OCI-LY7 (cell line): Measurements from ENCODE around the gene NXPE2. TPM values are rescaled to one million over a fixed set of nuclear protein-coding genes. Genes with fewer than 3 reads are reported as not detected.

Experiments
- BruUV-seq: library from RNA; stranded (reverse); fragments of 400-500 nt; replicated peaks from 2 replicates; lab custom pipeline; 2021; lab: Mats Ljungman, UMichigan
- CTCF ChIA-PET: fragments of 300-600 bp; sonication (Branson Sonifier 250); formaldehyde crosslinking; loops from one replicate; lab custom pipeline; 2022; ENCODE audit warnings: antibody characterized with exemption; ENCODE audit not compliant: unreplicated experiment; lab: Charles Lee
- POLR2A ChIA-PET: fragments of 300-600 bp; sonication (Branson Sonifier 250); formaldehyde crosslinking; loops from one replicate; lab custom pipeline; 2022; ENCODE audit warnings: antibody characterized with exemption; lab: Charles Lee
- DNase-seq: peaks from one replicate; pipeline ENCODE4 v3.0.0-alpha.2; 2015; ENCODE audit warnings: low spot score
- H2AFZ ChIP-seq: fragments of 200-600 bp; sonication (generic), shearing (Covaris generic); 2 replicates; pipeline ENCODE4 v1.6.1; 2014; ENCODE audit warnings: mild to moderate bottlenecking, antibody characterized with exemption, low read length, moderate library complexity
- H3K27ac ChIP-seq: fragments of 200-600 bp; sonication (generic); 2 replicates; pipeline ENCODE4 v1.5.1; 2014; ENCODE audit warnings: mixed run types, low read depth, mild to moderate bottlenecking, moderate library complexity, low read length, inconsistent platforms; ENCODE audit not compliant: poor library complexity, severe bottlenecking
- H3K36me3 ChIP-seq: fragments of 200-600 bp; sonication (generic); 2 replicates; pipeline ENCODE4 v1.6.1; 2014; ENCODE audit warnings: mild to moderate bottlenecking, antibody characterized with exemption, low read length, moderate library complexity, mixed read lengths; ENCODE audit not compliant: insufficient read depth
- H3K4me1 ChIP-seq: fragments of 200-600 bp; sonication (generic); 2 replicates; pipeline ENCODE4 v1.5.1; 2014; ENCODE audit warnings: mild to moderate bottlenecking, low read length; ENCODE audit not compliant: insufficient read depth, poor library complexity, severe bottlenecking
- H3K4me2 ChIP-seq: fragments of 200-600 bp; sonication (generic); 2 replicates; pipeline ENCODE4 v1.6.1; 2014; ENCODE audit warnings: mild to moderate bottlenecking, low read length
- H3K4me3 ChIP-seq: fragments of 200-600 bp; sonication (generic); 2 replicates; pipeline ENCODE4 v1.5.1; 2014; ENCODE audit warnings: mild to moderate bottlenecking, low read depth, low read length; ENCODE audit not compliant: poor library complexity, severe bottlenecking
- H3K79me2 ChIP-seq: fragments of 200-600 bp; sonication (generic); 2 replicates; pipeline ENCODE4 v1.6.1; 2016; ENCODE audit warnings: low read depth, mild to moderate bottlenecking, low read length, moderate library complexity, mixed read lengths; ENCODE audit not compliant: insufficient read depth
- H3K9me2 ChIP-seq: fragments of 200-600 bp; sonication (generic); 2 replicates; pipeline ENCODE4 v1.6.1; 2016; ENCODE audit warnings: mild to moderate bottlenecking, low read length, mixed read lengths; ENCODE audit not compliant: insufficient read depth
- H3K9me3 ChIP-seq: fragments of 200-600 bp; sonication (generic); 2 replicates; pipeline ENCODE4 v1.6.1; 2014; ENCODE audit warnings: mild to moderate bottlenecking, mixed run types, low read length, mixed read lengths
- H4K20me1 ChIP-seq: fragments of 200-600 bp; sonication (generic); 2 replicates; pipeline ENCODE4 v1.6.1; 2014; ENCODE audit warnings: mild to moderate bottlenecking, antibody characterized with exemption, low read length, moderate library complexity, mixed read lengths; ENCODE audit not compliant: insufficient read depth
- EZH2phosphoT487 ChIP-seq: fragments of 200-600 bp; sonication (generic); IDR thresholded peaks from 2 replicates; pipeline ENCODE4 v1.6.1; 2018; ENCODE audit warnings: low read depth, borderline replicate concordance, mild to moderate bottlenecking, mixed run types, antibody characterized with exemption, low read length, moderate library complexity, mixed read lengths
- intact Hi-C: fragments of 100-400 bp; cut with micrococcal nuclease; formaldehyde crosslinking; loops from one replicate; pipeline ENCODE4 v1.10.0; 2022; ENCODE audit not compliant: unreplicated experiment
- total RNA-seq, 2 experiments: library from RNA; depleted of rRNA in 1 of 2; stranded (reverse); fragments of >200 nt in 1 of 2; shearing (Covaris generic) in 1 of 2; gene quantifications; 2 replicates each; pipeline ENCODE4 v1.2.3, GENCODE V29; 2014 to 2022
- TF ChIP-seq, protein P1 (sequence below): fragments of 200-600 bp; sonication (generic); conservative IDR thresholded peaks from 2 replicates; pipeline ENCODE4 v1.5.1; 2014; ENCODE audit warnings: mild to moderate bottlenecking, antibody characterized with exemption, low read length, moderate library complexity, mixed read lengths

The NXPE2 gene
- total RNA-seq, 2 experiments from 2014 or later: not detected

- TF ChIP-seq, protein P1, sequence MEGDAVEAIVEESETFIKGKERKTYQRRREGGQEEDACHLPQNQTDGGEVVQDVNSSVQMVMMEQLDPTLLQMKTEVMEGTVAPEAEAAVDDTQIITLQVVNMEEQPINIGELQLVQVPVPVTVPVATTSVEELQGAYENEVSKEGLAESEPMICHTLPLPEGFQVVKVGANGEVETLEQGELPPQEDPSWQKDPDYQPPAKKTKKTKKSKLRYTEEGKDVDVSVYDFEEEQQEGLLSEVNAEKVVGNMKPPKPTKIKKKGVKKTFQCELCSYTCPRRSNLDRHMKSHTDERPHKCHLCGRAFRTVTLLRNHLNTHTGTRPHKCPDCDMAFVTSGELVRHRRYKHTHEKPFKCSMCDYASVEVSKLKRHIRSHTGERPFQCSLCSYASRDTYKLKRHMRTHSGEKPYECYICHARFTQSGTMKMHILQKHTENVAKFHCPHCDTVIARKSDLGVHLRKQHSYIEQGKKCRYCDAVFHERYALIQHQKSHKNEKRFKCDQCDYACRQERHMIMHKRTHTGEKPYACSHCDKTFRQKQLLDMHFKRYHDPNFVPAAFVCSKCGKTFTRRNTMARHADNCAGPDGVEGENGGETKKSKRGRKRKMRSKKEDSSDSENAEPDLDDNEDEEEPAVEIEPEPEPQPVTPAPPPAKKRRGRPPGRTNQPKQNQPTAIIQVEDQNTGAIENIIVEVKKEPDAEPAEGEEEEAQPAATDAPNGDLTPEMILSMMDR: peak; percentile 88
- no peak for TF ChIP-seq EZH2phosphoT487
- intact Hi-C loops: loop anchor here (5.0 kb wide), 2 partner anchors 583 to 1538 kb away; no protein-coding TSS in a partner anchor
Observed at GRCh38 chr11:114738954-114739353, 60.6 kb downstream of the NXPE2 start.

GRCh38 chr11:114745150-114745671 lies 66.9 kb downstream of the NXPE2 start:
- intact Hi-C loops: no loop called here
- no peak overlapping the region for H2AFZ ChIP-seq
- no peaks in the 10 kb centered on the region for H3K9me3 ChIP-seq
- CTCF ChIA-PET: no interaction called here
- no TSS peak for BruUV-seq
- H4K20me1 ChIP-seq: no peaks in the 10 kb centered on the region
- POLR2A ChIA-PET: interaction anchor here (1.2 kb wide), 1 partner anchor 11 kb away, joined by 5 read pairs; no protein-coding TSS in a partner anchor
- no peaks in the 10 kb centered on the region for H3K36me3 ChIP-seq
- no peaks in the 10 kb centered on the region for H3K4me1 ChIP-seq
- no peaks in the 10 kb centered on the region for H3K9me2 ChIP-seq
- DNase-seq: no peak
- no peak overlapping the region for H3K27ac ChIP-seq
- no peak for TF ChIP-seq EZH2phosphoT487
- TF ChIP-seq, protein P1: no peak
- no peak overlapping the region for H3K4me2 ChIP-seq
- H3K79me2 ChIP-seq: no peaks in the 10 kb centered on the region
- no peak overlapping the region for H3K4me3 ChIP-seq

More at GRCh38 chr11:114738954-114739353, 60.6 kb downstream of the NXPE2 start:
- Histone ChIP-seq H4K20me1 (no peaks in the 10 kb centered on the region), H2AFZ (no peak overlapping the region), H3K9me2 (no peaks in the 10 kb centered on the region), H3K27ac (no peak overlapping the region), H3K36me3 (no peaks in the 10 kb centered on the region), H3K4me1 (no peaks in the 10 kb centered on the region), H3K4me2 (no peak overlapping the region), H3K4me3 (no peak overlapping the region), H3K79me2 (no peaks in the 10 kb centered on the region), H3K9me3 (no peaks in the 10 kb centered on the region)
- BruUV-seq: no TSS peak
- POLR2A ChIA-PET: interaction anchor here (0.6 kb wide), 1 partner anchor 472 kb away, joined by 3 read pairs; no protein-coding TSS in a partner anchor
- CTCF ChIA-PET: no interaction called here
- peak; percentile 60 for DNase-seq

DNA sequence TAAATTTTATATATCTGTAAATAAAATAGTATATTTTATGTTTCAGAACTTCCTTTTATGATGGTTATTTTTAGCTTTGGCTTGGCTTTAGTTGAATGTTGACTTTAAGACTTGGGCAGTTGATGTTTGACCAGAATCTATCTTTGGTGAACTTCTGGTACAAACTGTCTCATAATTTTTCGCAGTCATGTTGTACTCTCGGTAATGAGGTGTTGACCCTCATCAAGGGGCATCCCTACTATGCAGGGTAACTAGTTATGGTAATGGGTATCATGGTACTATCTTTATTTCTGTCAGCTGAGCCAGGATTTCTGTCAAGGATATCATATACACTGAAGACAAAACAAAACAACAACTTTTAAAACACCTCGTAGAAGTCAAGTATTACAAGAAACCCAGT lies 67.7 kb downstream of the NXPE2 start:
- Histone ChIP-seq H3K4me3 (no peak overlapping the region), H3K27ac (no peak overlapping the region), H3K36me3 (no peaks in the 10 kb centered on the region), H3K9me3 (no peaks in the 10 kb centered on the region), H3K9me2 (no peaks in the 10 kb centered on the region), H2AFZ (no peak overlapping the region), H4K20me1 (no peaks in the 10 kb centered on the region), H3K4me2 (no peak overlapping the region), H3K4me1 (no peaks in the 10 kb centered on the region), H3K79me2 (no peaks in the 10 kb centered on the region)
- ChIA-PET CTCF (no interaction called here), POLR2A (interaction anchor here (1.2 kb wide), 1 partner anchor 11 kb away, joined by 5 read pairs; no protein-coding TSS in a partner anchor)
- no peak for DNase-seq
- TF ChIP-seq EZH2phosphoT487: no peak
- TF ChIP-seq, protein P1: no peak
- BruUV-seq: no TSS peak
- intact Hi-C loops: no loop called here
